GM12891 (cell line): ENCODE results near the gene DNMT3B.

Experiments used
- DNase-seq: peaks from one replicate; pipeline ENCODE4 v3.0.0; 2011; ENCODE audit warnings: low spot score; ENCODE audit not compliant: insufficient read length
- FAIRE-seq: peaks from 2 replicates; lab custom pipeline; 2011; peaks lifted over from hg19 to GRCh38; lab: Jason Lieb, UNC
- PAX5 ChIP-seq: IDR thresholded peaks from 2 replicates; pipeline ENCODE4 v1.6.1; 2011; ENCODE audit warnings: low read length, moderate library complexity, mild to moderate bottlenecking; ENCODE audit not compliant: insufficient read depth, severe bottlenecking
- POLR2A ChIP-seq: IDR thresholded peaks from 2 replicates; pipeline ENCODE4 v1.6.1; 2011; ENCODE audit warnings: low read depth, low read length, control low read depth
- POLR2AphosphoS5 ChIP-seq: IDR thresholded peaks from 2 replicates; pipeline ENCODE4 v1.6.1; 2011; ENCODE audit warnings: low read depth, low read length, control low read depth
- POU2F2 ChIP-seq: IDR thresholded peaks from 2 replicates; pipeline ENCODE4 v1.6.1; 2011; ENCODE audit warnings: low read depth, mild to moderate bottlenecking, control low read depth, low read length, moderate library complexity
- SPI1 ChIP-seq: IDR thresholded peaks from 2 replicates; pipeline ENCODE4 v1.6.1; 2011; ENCODE audit warnings: low read depth, low read length, control low read depth
- TAF1 ChIP-seq: IDR thresholded peaks from 2 replicates; pipeline ENCODE4 v1.6.1; 2011; ENCODE audit warnings: low read depth, low read length, control low read depth

Gene DNMT3B

DNA sequence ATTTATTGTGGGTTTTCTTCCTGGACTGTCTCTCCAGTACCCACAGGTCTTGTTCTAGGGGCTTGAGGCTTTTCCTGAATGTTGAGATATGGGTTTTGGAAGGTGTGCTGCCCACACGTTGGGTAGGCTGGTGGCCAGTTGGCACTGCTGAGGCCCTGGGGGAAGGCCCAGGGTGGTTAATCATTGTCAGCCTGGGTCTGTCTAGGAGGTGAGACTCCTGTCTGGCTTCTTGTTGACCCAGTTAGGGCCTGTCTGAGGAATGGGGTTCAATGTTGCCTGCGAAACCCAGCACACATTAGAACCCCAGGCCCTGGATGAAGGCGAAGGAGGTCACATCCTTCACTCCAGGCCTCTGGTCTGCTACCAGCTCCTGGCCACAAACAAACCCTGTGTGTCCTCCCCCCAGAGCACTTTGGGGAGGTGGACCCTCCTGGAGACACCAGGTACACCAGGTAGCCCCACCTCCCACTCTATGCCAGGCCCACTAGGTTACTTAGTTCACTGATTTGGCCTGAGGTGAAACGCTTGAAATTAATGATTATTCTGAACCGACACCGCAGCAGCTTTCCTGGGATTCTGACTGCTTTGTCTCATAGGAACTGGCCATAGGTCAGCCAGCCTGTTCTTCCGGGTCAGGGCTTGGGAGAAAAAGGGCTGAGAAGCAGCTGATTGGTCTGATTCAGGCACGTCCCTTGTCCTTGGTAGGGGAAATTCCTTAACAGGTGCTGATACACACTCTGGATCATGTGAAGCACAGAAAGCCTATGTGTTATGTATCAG is 15.2 kb downstream of the DNMT3B start:
- no peak for DNase-seq
- TF ChIP-seq POU2F2 (no peak), POLR2AphosphoS5 (no peak), POLR2A (no peak), PAX5 (no peak), TAF1 (no peak), SPI1 (no peak)
- FAIRE-seq = no peak

DNA sequence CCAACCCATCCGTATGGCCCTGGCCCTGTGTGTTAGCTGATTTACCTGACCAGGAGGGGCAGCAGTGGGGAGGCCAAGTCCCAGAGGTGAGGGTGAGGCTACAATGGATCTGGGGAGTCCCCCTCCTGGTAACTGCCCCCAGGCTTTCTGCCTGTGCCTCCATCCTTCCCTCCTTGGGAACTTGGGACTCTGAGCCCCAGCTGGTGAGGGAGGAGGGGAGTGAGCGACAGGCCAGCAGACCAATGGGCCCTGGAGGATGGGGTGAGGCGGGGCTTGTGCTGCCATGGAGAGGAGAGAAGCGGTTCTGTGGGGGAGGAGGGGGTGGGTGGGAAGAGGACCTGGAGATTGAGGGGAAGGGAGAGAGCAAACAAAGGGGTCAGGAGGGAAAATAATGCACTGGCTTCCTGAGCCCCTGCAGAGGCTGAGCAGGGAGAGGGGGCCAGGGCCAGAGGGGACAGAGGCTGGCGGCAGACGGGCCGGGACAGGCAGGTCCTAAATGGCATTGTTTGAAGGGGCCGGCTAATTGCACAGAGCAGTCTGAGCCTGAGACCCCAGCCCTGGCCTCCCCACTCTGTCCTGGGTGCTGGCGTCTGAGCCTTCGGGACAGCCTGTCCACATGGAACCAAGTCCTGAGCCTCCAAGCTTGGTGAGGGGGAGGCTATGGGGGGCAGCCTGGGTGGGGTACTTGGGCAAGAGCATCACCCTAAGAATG is 17.5 kb downstream of the DNMT3B start:
- DNase-seq (no peak), FAIRE-seq (no peak)
- TF ChIP-seq POU2F2 = no peak
- TF ChIP-seq PAX5 = no peak
- no peak for TF ChIP-seq TAF1
- TF ChIP-seq POLR2AphosphoS5 = no peak
- TF ChIP-seq SPI1 = no peak
- no peak for TF ChIP-seq POLR2A

DNA sequence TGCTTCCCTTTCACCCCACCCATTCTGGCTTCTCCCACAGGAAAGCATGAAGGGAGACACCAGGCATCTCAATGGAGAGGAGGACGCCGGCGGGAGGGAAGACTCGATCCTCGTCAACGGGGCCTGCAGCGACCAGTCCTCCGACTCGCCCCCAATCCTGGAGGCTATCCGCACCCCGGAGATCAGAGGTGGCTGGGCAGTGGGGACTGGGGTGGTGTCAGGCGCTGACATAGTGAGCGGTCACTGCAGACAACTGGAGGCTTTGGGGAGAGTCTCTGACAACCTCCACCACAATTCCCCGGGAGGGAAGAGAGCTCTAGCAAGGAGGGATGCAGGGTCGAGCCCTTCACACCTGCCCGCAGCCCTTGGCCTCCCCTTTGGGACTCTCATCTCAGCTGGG is 18.1 kb downstream of the DNMT3B start:
- FAIRE-seq (no peak), DNase-seq (no peak)

DNA sequence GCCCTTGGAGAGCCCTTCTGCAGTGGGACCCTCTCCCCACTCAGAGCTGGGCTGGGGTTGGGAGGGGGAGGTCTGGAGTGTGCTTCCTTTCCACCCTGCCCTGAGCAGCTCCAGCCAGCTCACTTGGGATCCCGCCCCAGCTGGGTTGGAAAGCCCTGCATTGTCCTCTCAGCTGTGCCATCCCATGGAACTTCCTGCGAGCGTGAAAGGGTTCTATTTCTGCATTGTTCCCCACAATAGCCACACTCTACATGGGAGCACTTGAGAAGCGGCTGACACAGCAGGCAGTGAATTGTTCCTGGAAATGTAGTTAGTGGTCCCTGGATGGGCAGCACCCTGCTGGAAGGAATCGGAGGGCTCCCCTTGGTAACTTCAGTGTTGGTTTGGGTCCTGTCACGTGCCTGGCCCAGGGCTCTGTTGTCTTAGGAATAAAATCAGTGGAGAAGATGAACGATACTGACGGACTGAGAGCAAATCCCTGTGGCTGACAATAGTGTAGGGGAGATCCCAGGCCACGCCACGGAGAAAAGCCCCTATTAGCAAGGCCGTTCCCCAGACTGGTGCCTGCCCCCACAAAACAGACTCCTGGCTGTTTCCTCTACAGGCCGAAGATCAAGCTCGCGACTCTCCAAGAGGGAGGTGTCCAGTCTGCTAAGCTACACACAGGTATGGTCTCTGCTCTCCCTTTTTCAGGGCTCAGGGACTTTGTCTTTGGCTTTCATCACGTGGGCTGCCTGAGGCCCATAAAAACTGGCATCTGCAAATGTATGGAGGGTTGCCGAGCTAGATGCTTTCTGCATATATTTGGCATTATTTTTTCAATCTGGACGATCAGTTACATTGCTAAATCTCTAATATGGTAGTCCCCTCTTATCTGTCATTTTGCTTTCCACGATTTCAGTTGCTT is 18.8 kb downstream of the DNMT3B start:
- no peak for FAIRE-seq
- no peak for TF ChIP-seq POLR2A
- DNase-seq = no peak

More for the DNA sequence above, 18.1 kb downstream of the DNMT3B start:
- TF ChIP-seq SPI1 (no peak), POLR2A (no peak), POU2F2 (no peak), TAF1 (no peak), POLR2AphosphoS5 (no peak), PAX5 (no peak)

DNA sequence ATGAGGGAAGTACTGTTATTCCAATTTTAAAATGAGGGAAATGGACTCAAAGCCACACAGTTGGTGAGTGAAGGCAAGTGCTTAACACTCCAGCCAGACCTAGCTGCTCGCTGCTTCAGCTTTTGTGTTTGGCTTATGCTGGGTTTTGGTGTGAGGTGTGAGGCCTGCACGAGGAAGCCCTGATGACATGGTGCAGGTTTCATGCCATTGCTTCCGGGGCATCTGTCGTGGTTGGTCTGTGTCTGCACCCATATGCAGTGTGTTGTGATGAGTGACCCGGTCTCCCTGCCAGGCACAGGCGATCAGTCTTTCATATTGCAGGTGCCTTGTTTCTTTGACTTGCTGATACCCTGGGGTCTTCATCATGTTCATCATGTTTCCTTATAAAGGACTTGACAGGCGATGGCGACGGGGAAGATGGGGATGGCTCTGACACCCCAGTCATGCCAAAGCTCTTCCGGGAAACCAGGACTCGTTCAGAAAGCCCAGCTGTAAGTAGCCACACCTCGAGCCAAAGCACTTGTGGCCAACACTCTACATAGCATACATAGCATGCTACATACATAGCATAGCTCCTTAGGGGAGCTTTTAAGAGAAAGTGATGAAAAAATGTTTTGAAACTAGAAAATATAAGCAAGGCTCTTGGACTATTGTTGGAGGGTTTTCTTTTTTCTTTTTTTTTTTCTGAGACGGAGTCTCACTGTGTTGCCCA is 22.3 kb downstream of the DNMT3B start:
- no peak for DNase-seq
- no peak for FAIRE-seq
- TF ChIP-seq POLR2A (no peak), POLR2AphosphoS5 (no peak), POU2F2 (no peak), PAX5 (no peak), TAF1 (no peak), SPI1 (no peak)

DNA sequence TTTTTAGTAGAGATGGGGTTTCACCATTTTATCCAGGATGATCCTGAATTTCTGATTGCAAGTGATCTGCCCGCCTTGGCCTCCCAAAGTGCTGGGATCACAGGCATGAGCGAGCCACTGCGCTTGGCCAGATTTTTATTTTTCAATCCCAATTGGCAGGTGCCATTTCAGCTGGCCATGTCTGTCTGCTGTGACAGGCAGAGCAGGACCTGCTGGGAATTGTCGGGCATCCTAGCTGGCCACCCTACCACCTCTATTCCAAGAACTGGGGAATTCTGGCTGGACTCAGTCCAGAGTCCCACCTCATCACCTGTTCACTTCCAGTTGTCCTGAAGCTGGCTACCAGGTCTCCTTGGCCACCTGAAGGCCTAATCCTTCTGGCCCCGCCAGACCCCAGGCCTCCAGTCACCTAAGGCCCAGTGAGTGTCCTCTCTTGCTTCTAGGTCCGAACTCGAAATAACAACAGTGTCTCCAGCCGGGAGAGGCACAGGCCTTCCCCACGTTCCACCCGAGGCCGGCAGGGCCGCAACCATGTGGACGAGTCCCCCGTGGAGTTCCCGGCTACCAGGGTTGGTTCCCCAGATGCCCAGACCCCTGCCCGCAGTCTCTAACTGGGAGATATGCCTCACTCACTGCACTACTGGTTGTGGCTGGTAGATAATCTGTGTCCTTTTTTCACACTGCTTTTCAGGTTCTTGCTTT is 24.0 kb downstream of the DNMT3B start:
- no peak for FAIRE-seq
- TF ChIP-seq PAX5 = no peak
- no peak for TF ChIP-seq POLR2A
- no peak for TF ChIP-seq TAF1
- no peak for TF ChIP-seq POLR2AphosphoS5
- no peak for TF ChIP-seq SPI1
- no peak for TF ChIP-seq POU2F2
- DNase-seq = no peak

DNA sequence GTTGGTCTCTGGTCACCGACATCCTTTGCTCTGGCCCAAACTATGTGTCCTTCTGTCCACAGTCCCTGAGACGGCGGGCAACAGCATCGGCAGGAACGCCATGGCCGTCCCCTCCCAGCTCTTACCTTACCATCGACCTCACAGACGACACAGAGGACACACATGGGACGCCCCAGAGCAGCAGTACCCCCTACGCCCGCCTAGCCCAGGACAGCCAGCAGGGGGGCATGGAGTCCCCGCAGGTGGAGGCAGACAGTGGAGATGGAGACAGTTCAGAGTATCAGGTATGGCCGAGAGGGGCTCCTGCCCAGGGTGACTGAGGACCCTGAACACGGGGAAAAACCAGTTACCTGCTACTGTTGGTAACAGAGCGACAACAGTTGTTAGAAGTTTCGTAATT is 25.0 kb downstream of the DNMT3B start:
- TF ChIP-seq SPI1 (no peak), POLR2A (no peak), POU2F2 (no peak), PAX5 (no peak), TAF1 (no peak), POLR2AphosphoS5 (no peak)
- FAIRE-seq (no peak), DNase-seq (no peak)
